ENCODE data around the gene CHL1.

Gene CHL1

DNA sequence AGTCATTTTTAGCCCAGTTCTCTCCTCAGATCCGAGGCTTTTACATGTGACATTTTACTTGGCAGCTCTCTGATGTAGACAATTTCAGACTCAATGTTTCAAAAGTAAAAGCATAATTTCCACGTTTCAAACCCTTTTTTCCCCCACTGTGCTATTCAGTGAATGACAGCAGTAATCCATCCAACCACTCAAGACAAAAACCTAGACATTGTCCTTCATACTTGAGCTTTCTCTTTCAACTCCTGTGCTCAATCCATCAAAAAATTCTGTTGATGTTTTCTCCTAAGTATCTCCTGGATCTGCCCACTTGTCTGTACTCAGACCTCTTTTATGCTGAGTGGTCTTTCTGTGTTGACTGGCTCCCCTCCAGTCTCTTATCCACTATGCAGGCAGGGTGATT lies 214.7 kb downstream of the CHL1 start:
- no peak for DNase-seq

DNA sequence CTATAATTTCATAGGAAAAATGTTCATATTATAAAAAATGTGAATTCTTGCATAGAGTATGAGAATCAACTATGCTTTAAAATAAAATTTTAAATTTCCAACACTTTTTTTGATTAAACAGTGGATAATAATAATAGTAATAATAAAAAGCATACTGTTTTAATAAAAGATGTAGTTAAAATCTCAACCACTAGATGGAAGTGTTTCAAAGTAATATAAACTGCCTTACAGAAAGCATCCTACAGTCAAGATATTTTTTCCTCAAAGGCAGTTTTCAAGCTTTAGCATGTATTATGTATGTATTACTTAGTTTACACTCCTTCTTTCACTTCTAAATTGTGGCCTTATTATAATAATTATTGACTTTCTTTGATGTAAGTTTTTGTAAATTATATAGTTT lies 217.5 kb downstream of the CHL1 start:
- DNase-seq: no peak

DNA sequence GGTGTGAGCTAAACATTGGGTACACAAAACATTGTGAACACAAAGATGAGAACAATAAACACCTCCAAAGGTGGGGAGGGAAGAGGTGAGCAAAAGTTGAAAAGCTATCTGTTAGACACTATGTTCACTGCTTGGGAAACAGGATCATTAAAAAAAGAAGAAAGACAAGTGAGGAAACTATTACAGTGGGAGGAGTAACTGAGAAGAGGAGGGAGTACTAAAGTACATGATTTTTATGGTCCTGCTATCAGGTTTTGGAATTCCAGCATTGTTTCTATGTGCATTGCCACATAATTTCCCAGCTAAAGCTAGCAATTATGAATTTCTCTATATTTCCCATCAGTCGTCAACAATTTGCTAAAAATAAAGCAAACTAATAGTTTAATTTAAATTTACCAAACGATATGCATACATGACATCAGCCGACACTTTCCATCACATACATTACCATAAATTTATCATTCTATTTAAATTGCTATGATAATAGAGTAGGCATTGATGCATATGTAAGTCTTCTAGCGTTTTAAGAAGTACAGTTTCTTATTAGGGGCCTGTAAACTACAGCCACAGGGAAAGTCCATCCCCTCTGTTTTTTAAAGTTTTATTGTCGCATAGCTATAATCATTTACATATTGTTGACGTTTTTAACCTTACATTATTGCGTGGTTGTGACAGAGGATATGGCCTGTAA lies 221.8 kb downstream of the CHL1 start:
- DNase-seq: no peak

DNA sequence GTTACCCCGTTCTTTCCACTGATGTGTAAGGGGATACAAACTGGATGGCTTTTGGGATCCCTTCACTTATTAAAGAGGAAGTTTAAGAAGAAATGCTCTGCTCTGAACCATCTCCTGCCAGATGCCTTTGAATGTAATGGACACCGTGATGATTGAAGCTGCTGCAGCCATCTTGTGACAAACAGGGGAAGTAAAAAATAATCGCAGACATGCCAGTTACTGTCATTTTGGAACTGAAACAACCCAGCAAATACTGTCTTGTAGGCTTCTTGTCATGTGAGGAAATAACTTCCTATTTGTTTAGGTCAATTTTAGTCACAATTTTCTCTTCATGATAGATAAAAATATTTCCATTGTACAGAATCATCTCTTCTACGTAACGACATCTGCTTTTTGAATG lies 224.0 kb downstream of the CHL1 start:
- DNase-seq: no peak

DNA sequence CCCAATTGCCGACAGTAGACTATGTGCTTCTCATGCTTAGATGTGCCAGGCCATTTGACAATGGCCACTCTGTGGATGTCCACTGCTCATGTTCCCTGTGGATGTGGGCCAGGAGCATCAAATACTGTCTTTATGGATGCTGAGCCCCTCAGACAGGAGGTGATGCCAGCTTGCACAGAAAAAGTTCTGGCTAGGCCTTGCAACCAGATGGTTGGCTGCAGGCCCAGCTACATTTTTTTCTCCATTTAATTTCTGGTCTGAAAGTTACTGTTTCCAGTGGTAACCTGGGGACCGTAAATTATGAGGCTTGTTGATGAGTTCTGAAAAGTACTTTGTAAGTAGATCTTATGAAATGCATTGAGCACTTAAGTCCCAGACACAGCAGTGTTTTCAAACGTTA lies 228.5 kb downstream of the CHL1 start:
- no peak for DNase-seq

DNA sequence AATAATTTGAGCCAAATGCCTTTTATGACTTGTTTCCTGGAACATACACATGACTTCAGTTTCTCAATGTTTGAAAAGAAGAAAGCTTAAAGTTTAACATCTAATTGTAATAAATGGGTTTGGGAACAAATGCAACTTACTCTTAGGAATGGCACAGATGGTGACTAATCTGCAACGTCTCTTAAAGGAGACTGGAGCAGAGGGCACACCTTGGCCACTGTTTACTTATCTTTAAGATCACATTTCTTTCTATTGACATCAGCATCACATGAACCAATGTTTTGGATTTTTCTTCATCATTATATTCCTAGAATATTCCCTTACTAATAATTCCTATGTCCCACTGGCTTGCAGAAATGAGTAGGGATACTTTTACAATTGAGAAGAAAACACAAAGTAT lies 229.5 kb downstream of the CHL1 start:
- no peak for DNase-seq

DNA sequence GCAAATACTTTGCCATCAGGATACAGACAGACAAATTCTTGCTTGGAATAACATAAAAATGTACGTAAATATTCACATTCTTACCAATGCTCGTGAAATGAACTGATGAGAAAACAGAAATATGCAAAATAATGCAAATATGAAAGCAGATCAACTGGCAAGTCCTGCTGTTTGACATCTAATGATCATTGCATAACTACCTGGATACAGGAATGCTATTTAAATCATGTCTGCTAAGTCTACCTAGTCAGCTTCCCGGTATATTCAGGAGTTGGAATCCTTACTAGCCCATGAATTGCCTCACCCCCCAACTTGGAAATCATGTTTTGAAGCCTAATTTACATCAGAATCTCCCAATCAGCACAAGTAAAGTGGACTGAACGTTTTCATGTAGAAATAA lies 230.6 kb downstream of the CHL1 start:
- no peak for DNase-seq

DNA sequence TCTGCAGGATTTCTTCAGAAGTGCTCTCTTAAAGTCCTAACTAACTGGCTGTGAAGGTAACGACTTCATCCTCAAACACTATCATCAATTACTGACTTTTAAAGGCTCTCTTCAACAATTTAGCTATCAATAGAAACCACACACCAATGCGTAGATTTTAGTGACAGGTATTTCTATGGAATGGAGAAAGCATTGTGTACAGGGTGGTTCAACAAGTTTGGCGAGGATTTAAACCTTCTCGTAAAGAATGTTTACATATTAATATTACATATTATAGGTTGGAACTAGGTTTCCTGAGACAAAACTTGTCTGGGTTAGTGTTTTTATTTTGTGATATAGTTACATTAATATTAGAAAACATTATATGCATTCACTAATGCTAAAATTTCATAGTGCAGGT lies 233.6 kb downstream of the CHL1 start:
- DNase-seq: no peak

DNA sequence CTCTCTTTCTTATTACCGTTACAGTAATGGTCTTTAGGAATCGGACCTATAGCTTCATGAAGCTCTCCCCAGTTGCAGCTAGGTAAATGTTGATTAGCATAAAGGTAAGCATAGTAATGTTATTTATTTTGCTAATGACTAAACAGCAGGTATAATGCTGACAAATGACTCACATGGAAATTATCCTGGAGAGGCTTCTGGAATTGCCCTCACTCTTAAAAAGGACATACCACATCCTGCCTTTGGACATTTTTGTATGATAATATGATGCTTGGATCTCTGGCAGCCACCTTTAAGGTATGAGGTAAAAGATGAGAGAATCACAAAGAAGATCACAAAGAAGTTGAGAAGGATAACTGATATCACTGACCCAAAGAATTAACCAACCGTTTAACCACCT lies 238.6 kb downstream of the CHL1 start:
- no peak for DNase-seq

DNA sequence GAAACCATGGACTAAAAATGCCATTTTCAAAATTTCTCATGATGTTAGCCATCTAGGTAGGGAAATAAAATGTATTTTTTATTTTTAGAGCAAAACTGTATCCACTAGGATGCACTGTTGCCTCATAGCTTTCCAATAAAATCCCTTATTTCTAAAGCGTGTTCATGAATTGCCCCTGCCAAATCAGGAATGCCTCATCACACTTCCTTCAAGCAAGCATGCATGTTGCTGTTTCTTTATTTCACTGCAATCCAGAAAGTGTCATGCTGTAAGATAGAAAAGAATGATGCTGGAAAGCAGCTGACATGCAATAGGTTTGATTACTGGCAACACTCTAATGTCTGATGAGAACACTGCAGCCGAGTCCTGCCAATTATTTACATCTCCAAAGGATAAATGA lies 239.5 kb downstream of the CHL1 start:
- DNase-seq: no peak

DNA sequence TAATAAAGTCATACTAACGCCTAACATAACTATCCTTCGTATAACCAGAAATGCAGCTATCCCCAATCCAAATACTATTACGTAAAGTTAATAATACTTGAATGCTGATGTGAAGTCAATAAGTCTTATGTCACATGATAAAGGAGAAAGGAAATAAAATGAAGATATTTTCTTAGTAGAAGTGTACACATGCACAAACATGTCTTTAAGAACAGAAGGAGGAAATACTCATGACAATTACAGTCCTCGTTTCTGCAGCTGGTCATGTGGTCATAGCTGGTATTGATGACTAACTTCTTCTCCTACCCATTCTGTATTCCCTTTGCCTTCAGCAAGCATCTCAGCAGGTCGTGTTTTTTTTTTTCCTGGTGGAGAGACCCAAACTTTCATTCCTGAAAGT lies 244.3 kb downstream of the CHL1 start:
- no peak for DNase-seq

DNA sequence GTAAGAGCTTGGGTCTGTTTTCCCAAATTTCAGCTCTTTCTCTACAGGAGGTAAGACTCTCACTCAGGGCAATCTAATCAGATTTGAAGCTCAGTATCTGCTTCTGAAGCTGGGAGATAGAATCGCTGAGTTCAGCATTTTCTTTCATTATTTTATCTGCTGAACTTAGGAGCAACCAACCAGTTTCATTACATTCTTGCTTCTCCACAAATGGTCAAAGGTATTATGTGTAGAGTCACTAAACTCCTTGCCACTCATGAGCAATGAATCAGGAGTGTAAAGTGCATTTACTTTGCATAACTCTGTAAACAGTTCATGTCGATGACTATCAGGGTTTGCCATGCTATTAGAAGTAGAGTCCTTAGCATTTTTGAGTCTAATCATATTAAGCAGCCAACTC lies 249.4 kb downstream of the CHL1 start:
- DNase-seq: no peak

DNA sequence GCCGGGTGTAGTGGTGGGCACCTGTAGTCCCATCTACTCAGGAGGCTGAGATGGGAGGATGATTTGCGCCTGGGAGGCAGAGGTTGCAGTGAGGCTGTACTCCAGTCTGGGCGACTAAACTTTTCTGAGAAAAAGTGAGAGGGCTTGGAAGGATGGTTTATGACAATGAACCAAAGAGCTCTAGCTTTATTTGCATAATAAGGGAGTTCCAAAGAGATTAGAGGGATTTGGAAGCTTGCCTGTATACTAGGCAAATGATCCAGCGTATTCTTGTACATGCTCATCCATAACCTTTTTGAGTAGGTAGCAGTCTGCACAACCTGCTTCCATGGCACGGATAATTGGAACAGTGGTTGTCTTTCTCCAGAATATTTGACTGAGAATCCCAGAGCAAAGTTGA lies 251.1 kb downstream of the CHL1 start:
- no peak for DNase-seq

DNA sequence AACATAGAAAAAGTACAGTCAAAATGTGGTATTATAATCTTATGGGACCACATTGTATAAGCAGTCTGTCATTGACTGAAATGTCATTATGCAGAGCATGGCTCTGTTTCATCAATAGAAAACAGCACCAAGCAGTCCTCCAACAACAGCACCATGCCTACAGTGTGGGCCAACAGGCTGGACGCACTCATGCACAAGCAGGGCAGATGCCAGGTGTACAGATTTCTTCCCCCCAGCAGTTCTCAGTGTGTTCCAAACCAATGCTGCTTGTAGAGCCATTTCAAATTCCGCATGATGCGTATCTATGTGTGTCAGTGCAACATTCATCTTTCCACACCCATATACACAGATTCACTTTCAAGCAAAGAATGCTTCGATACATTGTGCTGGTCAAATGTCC lies 253.1 kb downstream of the CHL1 start:
- DNase-seq: no peak

DNA sequence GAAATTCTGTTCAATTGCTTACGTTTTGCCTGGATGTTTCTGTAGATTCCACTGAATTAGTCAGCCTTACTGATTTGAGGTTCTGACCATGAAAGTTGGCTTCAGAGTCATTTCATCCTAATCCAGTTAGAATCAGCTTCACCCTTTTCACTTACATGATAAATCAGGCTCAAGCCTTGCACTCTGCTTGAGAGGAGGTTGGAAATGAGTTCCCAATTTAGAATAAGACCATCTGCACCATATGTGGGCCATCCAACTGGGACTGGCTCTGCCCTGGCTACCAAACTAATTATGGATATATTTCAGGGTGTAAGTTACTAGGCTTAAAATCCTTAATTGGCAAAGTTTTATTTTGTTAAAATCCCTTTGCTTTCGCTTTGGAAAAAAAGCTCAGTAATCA lies 255.7 kb downstream of the CHL1 start:
- no peak for DNase-seq

DNA sequence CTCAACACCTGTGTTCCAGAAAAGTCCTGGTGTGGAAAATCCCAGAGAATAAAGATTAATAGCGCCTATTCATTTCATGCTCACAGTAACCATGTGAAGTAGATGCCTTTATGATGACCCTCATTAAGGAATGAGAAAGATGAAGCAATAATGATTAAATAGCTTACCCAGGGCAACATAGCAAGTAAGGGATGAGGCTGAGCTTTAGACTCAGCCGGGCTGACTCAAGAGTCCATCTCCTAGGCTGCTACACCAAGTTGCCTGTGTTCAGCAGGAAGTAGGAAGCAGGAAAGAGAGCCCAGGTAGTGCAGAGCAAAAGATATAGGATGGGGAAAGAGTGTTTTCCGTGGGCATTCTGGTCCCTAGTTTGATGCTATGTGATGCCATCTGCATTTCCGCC lies 256.5 kb downstream of the CHL1 start:
- no peak for DNase-seq

DNA sequence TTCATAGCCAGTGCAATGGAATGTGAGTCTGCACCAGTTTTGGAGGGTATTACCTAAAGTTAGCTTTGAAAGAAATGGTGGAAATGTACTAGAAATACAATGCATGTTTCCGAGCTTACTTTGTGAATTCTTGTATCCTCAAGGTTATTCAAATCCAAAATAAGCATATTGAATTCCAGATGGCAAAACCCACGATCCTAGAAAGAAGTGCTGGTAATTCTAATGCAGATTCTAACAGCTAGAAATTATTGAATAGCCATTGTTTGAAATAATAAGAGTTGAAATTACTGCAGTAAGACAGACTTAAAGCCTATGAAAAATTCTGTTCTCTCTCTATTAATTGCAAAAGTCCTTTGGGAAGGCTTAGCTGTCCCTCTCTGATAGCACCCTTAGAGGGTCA lies 258.4 kb downstream of the CHL1 start:
- DNase-seq: no peak

DNA sequence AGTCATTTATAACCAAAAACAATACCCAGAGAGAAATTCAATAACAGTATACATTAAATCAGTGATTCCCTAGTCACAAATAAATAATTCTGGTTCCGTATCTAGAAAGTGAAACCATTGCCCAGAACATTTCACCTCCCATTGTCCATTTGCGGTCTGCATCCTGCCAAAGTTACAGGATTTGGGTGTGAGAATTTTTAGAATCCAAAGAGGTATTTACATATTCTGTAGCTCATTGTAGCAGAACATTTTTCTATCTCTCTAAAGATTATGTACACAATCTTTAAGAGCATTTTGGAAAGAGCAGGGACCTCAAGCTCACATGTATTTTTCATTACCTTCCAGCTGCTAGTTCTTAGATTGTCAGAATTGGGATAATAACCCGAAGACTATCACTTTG lies 261.6 kb downstream of the CHL1 start:
- no peak for DNase-seq

DNA sequence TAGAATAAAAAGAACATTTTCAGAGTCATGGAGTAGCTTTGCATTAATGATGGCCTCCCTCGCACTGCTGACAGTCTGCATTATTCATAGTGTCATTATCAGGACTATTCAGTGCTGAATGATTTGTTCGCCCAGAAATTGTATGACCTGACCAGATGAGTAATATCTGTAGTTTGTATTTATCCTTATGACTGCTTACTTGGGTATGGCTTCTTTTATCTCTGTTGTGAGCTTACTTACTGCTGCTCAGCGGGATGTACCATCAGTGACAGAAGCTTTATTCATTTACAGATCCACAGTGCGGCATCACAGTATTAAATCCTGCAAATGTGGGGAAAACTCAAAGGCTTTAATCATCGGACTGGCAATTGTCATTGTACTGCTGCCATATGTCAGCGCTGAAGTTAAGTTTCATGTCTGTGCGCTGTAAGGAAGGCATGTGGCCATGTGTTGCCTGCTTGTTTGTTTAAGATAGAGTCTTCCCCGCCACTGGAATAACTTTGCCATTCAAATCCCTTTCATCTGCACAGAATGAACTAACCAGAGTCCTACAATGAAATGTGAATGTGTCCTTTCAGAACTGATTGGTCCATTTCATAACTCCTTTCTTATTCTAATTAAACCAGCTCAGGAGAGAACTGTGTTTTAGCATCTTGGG lies 262.2 kb downstream of the CHL1 start:
- DNase-seq: no peak

Data from GF-D8 (cell line).